Nephron (organoid): ENCODE data around the gene CGNL1.

Experiments
- H3K27ac Mint-ChIP-seq, 3 experiments: 2 replicates each; pipeline ENCODE4 v1.8.0; 2020; ENCODE audit warnings: mixed read lengths in 3 of 3, mild to moderate bottlenecking in 2 of 3, moderate library complexity in 1 of 3
- H3K27me3 Mint-ChIP-seq: 2 replicates; pipeline ENCODE4 v1.8.0; 2021; ENCODE audit warnings: low read depth, mild to moderate bottlenecking, moderate library complexity, mixed read lengths
- H3K36me3 Mint-ChIP-seq: 2 replicates; pipeline ENCODE4 v1.8.0; 2020; ENCODE audit warnings: low read depth, mixed read lengths
- H3K4me1 Mint-ChIP-seq: 2 replicates; pipeline ENCODE4 v1.8.0; 2020; ENCODE audit warnings: mixed read lengths
- H3K4me3 Mint-ChIP-seq, 3 experiments: 2 replicates each; pipeline ENCODE4 v1.8.0; 2020; ENCODE audit warnings: mild to moderate bottlenecking in 3 of 3, mixed read lengths in 3 of 3, moderate library complexity in 2 of 3
- H3K9me3 Mint-ChIP-seq: 2 replicates; pipeline ENCODE4 v1.8.0; 2020; ENCODE audit warnings: mixed read lengths
- TF ChIP-seq, protein P1 (sequence below), 3 experiments: fragments of 200-600 bp; sonication (generic); IDR thresholded peaks; one replicate each; pipeline ENCODE4 v1.5.0; 2021; ENCODE audit warnings: antibody characterized with exemption in 3 of 3; ENCODE audit not compliant: unreplicated experiment in 3 of 3

Gene CGNL1

GRCh38 chr15:57384024-57384423 lies 7.7 kb downstream of the CGNL1 start:
- Mint-ChIP-seq H3K4me3 (no peak overlapping the region), H3K27me3 (peaks cover 13% of the 10 kb centered on the region), H3K27ac (no peak overlapping the region), H3K4me1 (peaks cover 67% of the 10 kb centered on the region), H3K9me3 (no peaks in the 10 kb centered on the region), H3K36me3 (peaks cover 3% of the 10 kb centered on the region)
- TF ChIP-seq, protein P1, sequence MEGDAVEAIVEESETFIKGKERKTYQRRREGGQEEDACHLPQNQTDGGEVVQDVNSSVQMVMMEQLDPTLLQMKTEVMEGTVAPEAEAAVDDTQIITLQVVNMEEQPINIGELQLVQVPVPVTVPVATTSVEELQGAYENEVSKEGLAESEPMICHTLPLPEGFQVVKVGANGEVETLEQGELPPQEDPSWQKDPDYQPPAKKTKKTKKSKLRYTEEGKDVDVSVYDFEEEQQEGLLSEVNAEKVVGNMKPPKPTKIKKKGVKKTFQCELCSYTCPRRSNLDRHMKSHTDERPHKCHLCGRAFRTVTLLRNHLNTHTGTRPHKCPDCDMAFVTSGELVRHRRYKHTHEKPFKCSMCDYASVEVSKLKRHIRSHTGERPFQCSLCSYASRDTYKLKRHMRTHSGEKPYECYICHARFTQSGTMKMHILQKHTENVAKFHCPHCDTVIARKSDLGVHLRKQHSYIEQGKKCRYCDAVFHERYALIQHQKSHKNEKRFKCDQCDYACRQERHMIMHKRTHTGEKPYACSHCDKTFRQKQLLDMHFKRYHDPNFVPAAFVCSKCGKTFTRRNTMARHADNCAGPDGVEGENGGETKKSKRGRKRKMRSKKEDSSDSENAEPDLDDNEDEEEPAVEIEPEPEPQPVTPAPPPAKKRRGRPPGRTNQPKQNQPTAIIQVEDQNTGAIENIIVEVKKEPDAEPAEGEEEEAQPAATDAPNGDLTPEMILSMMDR (IDR thresholded peaks at IDR 0.05; ENCODE audit: unreplicated experiment in 3 of 3), result no peak

DNA sequence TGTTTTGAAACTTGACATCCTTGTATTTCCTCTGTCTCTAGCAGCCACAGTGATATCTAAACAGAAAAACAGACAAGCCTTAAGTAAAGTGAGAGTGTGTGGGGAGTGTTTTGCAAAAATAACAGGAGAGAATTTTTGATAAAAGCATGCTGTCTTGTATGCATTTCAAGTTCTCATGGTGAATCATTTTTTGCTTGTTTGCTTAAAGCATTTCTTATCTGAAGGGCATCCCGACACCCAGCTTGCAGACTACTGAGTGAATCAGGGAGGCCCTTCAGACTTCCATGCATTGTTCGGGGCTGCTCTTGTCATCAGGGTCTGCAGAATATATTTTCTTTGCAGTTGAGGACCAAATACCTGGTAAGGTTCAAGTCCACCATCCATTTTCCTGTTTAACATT lies 8.5 kb downstream of the CGNL1 start:
- TF ChIP-seq, protein P1 (IDR thresholded peaks at IDR 0.05; ENCODE audit: unreplicated experiment in 3 of 3), result no peak
- no peaks in the 10 kb centered on the region for H3K9me3 Mint-ChIP-seq
- H3K27me3 Mint-ChIP-seq, result peaks cover 13% of the 10 kb centered on the region
- H3K4me1 Mint-ChIP-seq, result peaks cover 64% of the 10 kb centered on the region
- H3K4me3 Mint-ChIP-seq, result no peak overlapping the region
- H3K27ac Mint-ChIP-seq, result peak overlapping the region; percentile 22 to 66 (median 36)
- peaks cover 3% of the 10 kb centered on the region for H3K36me3 Mint-ChIP-seq

DNA sequence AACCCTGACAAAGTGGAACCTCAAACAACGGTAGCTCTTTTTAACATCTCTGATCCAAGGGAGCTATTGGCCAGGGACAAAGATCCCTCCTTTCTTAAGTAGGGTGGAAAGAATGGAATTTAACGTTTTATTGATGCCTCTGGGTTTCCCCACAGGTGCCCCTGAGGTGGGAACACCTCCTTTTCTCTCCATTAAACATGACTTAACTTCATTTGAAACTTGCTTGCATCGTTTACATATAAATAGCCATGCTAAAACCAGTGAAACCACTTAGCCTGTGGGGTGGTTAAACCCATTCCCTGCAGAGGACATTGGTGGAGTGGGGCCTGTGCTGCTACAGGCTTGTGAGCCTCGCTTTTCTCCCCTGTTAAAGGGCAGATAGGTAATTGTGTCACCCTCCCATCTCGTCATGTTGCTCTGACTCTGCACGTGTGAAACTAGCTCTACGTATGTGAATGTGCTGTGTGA lies 9.7 kb downstream of the CGNL1 start:
- Mint-ChIP-seq H3K27ac (peak overlapping the region in 2 of 3 experiments; percentile 28 to 97), H3K27me3 (peaks cover 9% of the 10 kb centered on the region), H3K4me3 (no peak overlapping the region), H3K9me3 (no peaks in the 10 kb centered on the region), H3K4me1 (peaks cover 64% of the 10 kb centered on the region), H3K36me3 (peaks cover 8% of the 10 kb centered on the region)
- TF ChIP-seq, protein P1 (IDR thresholded peaks at IDR 0.05; ENCODE audit: unreplicated experiment in 3 of 3), result no peak

GRCh38 chr15:57386976-57387375 lies 10.7 kb downstream of the CGNL1 start:
- H3K9me3 Mint-ChIP-seq, result no peaks in the 10 kb centered on the region
- peaks cover 9% of the 10 kb centered on the region for H3K27me3 Mint-ChIP-seq
- peak overlapping the region in 1 of 3 experiments; percentile 6 for H3K4me3 Mint-ChIP-seq
- H3K4me1 Mint-ChIP-seq, result peaks cover 60% of the 10 kb centered on the region
- peaks cover 8% of the 10 kb centered on the region for H3K36me3 Mint-ChIP-seq
- TF ChIP-seq, protein P1 (IDR thresholded peaks at IDR 0.05; ENCODE audit: unreplicated experiment in 3 of 3), result no peak
- H3K27ac Mint-ChIP-seq, result peak overlapping the region; percentile 88 to 97 (median 93)

DNA sequence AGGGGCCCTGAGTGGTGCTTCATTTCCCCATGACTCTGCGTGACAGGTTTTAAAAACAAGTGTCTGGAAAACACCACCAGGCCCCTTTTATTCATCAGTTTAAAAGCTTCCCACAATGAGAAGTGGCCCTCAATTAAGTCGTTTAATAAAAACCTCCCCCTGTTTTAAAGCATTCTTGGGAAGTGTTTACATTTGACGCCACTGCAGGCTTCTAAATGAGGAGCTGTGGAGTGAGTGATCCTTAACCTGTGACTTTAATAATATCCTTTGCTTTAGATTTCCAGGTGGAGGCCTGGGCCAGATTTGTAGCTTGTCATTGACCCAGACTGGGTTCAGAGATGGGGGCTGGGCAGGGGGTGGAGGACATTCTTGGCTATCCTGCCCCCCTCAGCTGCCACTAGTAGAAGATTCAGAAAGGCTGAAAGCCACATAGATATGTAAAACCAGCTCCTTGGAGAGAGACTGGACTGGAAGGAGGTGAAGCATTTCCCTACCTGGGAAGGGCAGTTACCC lies 11.3 kb downstream of the CGNL1 start:
- no peaks in the 10 kb centered on the region for H3K9me3 Mint-ChIP-seq
- H3K4me1 Mint-ChIP-seq, result peaks cover 54% of the 10 kb centered on the region
- H3K27me3 Mint-ChIP-seq, result peaks cover 9% of the 10 kb centered on the region
- peaks cover 8% of the 10 kb centered on the region for H3K36me3 Mint-ChIP-seq
- H3K27ac Mint-ChIP-seq, result peak overlapping the region; percentile 88 to 97 (median 93)
- TF ChIP-seq, protein P1 (IDR thresholded peaks at IDR 0.05; ENCODE audit: unreplicated experiment in 3 of 3), result no peak
- H3K4me3 Mint-ChIP-seq, result peak overlapping the region; percentile 1 to 45 (median 24)

- TF ChIP-seq, protein P1 (IDR thresholded peaks at IDR 0.05; ENCODE audit: unreplicated experiment in 3 of 3), result no peak
- H3K4me1 Mint-ChIP-seq, result peaks cover 48% of the 10 kb centered on the region
- peaks cover 8% of the 10 kb centered on the region for H3K36me3 Mint-ChIP-seq
- H3K4me3 Mint-ChIP-seq, result no peak overlapping the region
- peak overlapping the region; percentile 88 to 97 (median 93) for H3K27ac Mint-ChIP-seq
- H3K27me3 Mint-ChIP-seq, result peaks cover 9% of the 10 kb centered on the region
- no peaks in the 10 kb centered on the region for H3K9me3 Mint-ChIP-seq
Observed at GRCh38 chr15:57388464-57388863, 12.2 kb downstream of the CGNL1 start.
